ENCODE measurements around the gene METTL6. TPM values are rescaled to one million over a fixed set of nuclear protein-coding genes. Genes with fewer than 3 reads are reported as not detected.
"Not testable (repeated sequence)": the region's sequence is repeated elsewhere in the genome, so short reads cannot be mapped to it uniquely, and the experiment has no call there.

METTL6 gene
- total RNA-seq, 6 donors from 2014 or later = 10.5 to 20.7 (median 13.9) TPM

- 61 to 68% methylated on average over 3 of the region's 3 CpGs for WGBS, 2 donors
- Histone ChIP-seq H3K36me3 (no peaks in the 10 kb centered on the region), H3K9me3 (no peaks in the 10 kb centered on the region), H3K4me1 (no peaks in the 10 kb centered on the region), H3K27me3 (no peaks in the 10 kb centered on the region), H3K27ac (no peak overlapping the region), H3K4me3 (no peak overlapping the region)
- no peak for TF ChIP-seq POLR2AphosphoS5 (IDR thresholded peaks at IDR 0.05)
- no peak for TF ChIP-seq EP300 (IDR thresholded peaks at IDR 0.05)
- no peak for TF ChIP-seq POLR2A (IDR thresholded peaks at IDR 0.05)
- TF ChIP-seq CTCF (IDR thresholded peaks at IDR 0.05) = no peak
- DNase-seq = no peak
- ATAC-seq (ENCODE audit: low FRiP score in 2 of 2) = no peak
Observed at GRCh38 chr3:15403495-15403894, 23.8 kb downstream of the METTL6 start.

GRCh38 chr3:15401936-15402335 is 25.4 kb downstream of the METTL6 start:
- TF ChIP-seq POLR2A (IDR thresholded peaks at IDR 0.05) (no peak), EP300 (IDR thresholded peaks at IDR 0.05) (no peak), POLR2AphosphoS5 (IDR thresholded peaks at IDR 0.05) (no peak), CTCF (IDR thresholded peaks at IDR 0.05) (no peak)
- no peak overlapping the region for H3K27ac ChIP-seq
- H3K36me3 ChIP-seq = no peaks in the 10 kb centered on the region
- H3K4me3 ChIP-seq = no peak overlapping the region
- ATAC-seq (ENCODE audit: low FRiP score in 2 of 2) (no peak), DNase-seq (no peak)
- no peaks in the 10 kb centered on the region for H3K4me1 ChIP-seq
- whole genome bisulfite sequencing, 2 donors = 87 to 97% methylated on average over 4 of the region's 4 CpGs
- no peaks in the 10 kb centered on the region for H3K27me3 ChIP-seq
- H3K9me3 ChIP-seq = no peaks in the 10 kb centered on the region

- H3K27ac ChIP-seq = no peak overlapping the region
- no peak for ATAC-seq (ENCODE audit: low FRiP score in 2 of 2)
- no peak for TF ChIP-seq POLR2AphosphoS5 (IDR thresholded peaks at IDR 0.05)
- no peaks in the 10 kb centered on the region for H3K4me1 ChIP-seq
- no peaks in the 10 kb centered on the region for H3K36me3 ChIP-seq
- no peak for DNase-seq
- H3K4me3 ChIP-seq = no peak overlapping the region
- no peaks in the 10 kb centered on the region for H3K9me3 ChIP-seq
- H3K27me3 ChIP-seq = no peaks in the 10 kb centered on the region
- WGBS, 2 donors = 67 to 76% methylated on average over 5 of the region's 5 CpGs
Observed at GRCh38 chr3:15399970-15400369, 27.4 kb downstream of the METTL6 start.

- H3K36me3 ChIP-seq; H3K27ac ChIP-seq; ATAC-seq (ENCODE audit: low FRiP score in 2 of 2); H3K4me1 ChIP-seq; H3K9me3 ChIP-seq; DNase-seq; H3K4me3 ChIP-seq; H3K27me3 ChIP-seq: not testable (repeated sequence)
- WGBS, 2 donors = 92% methylated on average over 3 of the region's 3 CpGs
- peak in 4 of 6 experiments; percentile 15 to 43 (median 39) for TF ChIP-seq CTCF (IDR thresholded peaks at IDR 0.05)
Observed at GRCh38 chr3:15398731-15399133, 28.6 kb downstream of the METTL6 start.

- not testable (repeated sequence) for ATAC-seq (ENCODE audit: low FRiP score in 2 of 2); H3K36me3 ChIP-seq; H3K27ac ChIP-seq; H3K4me1 ChIP-seq; H3K4me3 ChIP-seq; DNase-seq; H3K27me3 ChIP-seq; H3K9me3 ChIP-seq
- 88 to 94% methylated on average over 2 of the region's 2 CpGs for WGBS, 2 donors
Observed at GRCh38 chr3:15393252-15393651, 34.1 kb downstream of the METTL6 start.

- Histone ChIP-seq H3K27ac (peak overlapping the region in 1 of 4 donors; percentile 56), H3K27me3 (no peaks in the 10 kb centered on the region), H3K9me3 (peaks cover 0 to 10% (median 3%) of the 10 kb centered on the region in 4 donors), H3K36me3 (no peaks in the 10 kb centered on the region), H3K4me1 (peaks cover 0 to 14% (median 3%) of the 10 kb centered on the region in 4 donors), H3K4me3 (no peak overlapping the region)
- ATAC-seq (ENCODE audit: low FRiP score in 2 of 2) (no peak), DNase-seq (no peak)
- whole genome bisulfite sequencing, 2 donors = 82 to 84% methylated on average over 5 of the region's 5 CpGs
- TF ChIP-seq POLR2A (IDR thresholded peaks at IDR 0.05) (no peak), EP300 (IDR thresholded peaks at IDR 0.05) (no peak), CTCF (IDR thresholded peaks at IDR 0.05) (no peak), POLR2AphosphoS5 (IDR thresholded peaks at IDR 0.05) (no peak)
Observed at GRCh38 chr3:15391007-15391406, 36.3 kb downstream of the METTL6 start.
